ENCODE results near the gene ZSCAN16. TPM values are rescaled to one million over a fixed set of nuclear protein-coding genes. Genes with fewer than 3 reads are reported as not detected.

ZSCAN16 gene
- total and polyA plus RNA-seq, 4 donors = 4.4 to 7.3 (median 4.7) TPM

DNA sequence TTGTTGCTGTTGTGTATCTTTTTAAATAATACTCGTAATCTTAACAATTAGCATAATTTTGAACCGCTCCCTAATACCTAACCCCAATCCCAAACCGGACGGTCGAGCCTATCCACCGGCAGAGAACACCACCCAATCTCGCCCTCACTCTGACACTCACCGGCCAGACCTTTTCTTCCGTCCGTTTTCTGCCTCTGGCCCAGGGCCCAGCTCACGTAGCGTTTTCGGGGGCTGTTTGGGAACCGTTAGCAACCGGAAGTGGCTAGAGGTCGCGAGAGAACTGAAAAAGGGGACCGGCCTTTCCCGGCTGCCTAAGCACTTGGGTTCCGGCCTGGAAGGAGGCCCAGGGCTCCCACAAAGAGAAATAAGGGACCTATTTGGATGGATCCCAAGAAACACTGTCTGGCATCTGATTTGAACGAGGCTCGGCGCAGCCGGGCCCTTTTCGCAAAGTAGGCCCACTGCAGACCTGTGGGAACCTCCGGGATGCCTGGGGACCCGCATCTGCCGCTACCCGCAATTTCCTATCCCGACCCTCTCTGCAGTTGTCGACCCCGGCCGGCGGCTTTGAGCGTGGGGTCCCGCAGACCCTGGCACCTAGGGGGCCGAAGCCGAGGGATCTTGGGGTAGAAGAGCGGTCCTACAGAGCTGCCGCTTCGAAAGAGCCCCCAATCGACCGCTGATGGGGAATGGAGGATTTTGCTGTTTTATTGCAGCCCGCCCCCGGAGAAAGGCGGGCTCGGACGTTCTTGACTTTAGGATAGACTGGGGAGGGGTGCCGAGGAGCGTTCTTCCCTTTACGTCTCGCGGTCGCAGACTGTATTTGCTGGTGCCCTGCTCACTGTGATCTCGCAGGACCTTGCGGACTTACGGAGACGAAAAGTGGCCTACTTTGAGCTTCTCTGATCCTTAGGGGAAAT, 12.4 kb downstream of the ZSCAN16 start:
- Histone ChIP-seq H3K4me1 (ENCODE audit: control insufficient read depth in 1 of 2, insufficient read depth in 2 of 2, low read length in 2 of 2) (no peaks in the 10 kb centered on the region), H3K9me3 (ENCODE audit: control insufficient read depth, low read length) (no peaks in the 10 kb centered on the region), H3K4me3 (ENCODE audit: low read length in 2 of 2) (peak overlapping the region; percentile 88 to 91), H3K27me3 (ENCODE audit: control insufficient read depth in 1 of 2, insufficient read depth in 2 of 2, low read length in 1 of 2) (no peaks in the 10 kb centered on the region), H3K27ac (ENCODE audit: low read depth in 1 of 2, low read length in 2 of 2) (peak overlapping the region; percentile 91 to 99), H3K36me3 (ENCODE audit: control insufficient read depth in 1 of 2, insufficient read depth in 2 of 2, low read length in 1 of 2) (no peaks in the 10 kb centered on the region)
- WGBS, 2 donors = 0% methylated on average over 58 of the region's 58 CpGs
- ATAC-seq (ENCODE audit: low FRiP score) (peak; percentile 94), DNase-seq (peak; percentile 94 to 96)
- intact Hi-C loops (cut with DNase I) = loop anchor here in 1 of 2 donors (5.0 to 10.0 kb wide), 2 partner anchors 118 to 220 kb away; partner anchors contain the start of genes NKAPL and ZKSCAN4

DNA sequence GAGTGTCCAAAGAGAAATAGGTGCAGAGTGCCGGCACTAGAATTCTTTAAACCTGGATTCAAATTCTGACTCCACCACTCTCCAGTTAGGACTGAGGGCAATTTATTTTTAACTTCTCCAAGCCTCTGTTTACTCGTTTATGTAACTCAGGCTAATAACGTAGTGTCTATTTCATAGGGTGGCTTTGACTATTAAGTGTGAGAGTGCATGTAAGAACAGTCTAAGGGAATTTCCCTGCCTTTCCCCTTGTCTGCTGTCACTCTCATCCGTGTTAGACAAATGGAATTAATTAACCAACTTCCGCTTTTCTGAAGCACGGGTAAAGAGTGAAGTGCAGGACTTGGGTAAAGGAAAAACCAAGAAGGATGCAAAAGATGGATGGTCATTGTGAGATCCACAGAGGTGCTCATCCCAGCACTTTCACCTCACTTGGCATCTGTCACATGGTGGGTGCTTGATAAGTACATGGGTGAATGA, 13.1 kb downstream of the ZSCAN16 start:
- DNase-seq (no peak), ATAC-seq (ENCODE audit: low FRiP score) (no peak)
- peak overlapping the region; percentile 44 to 91 for H3K27ac ChIP-seq (ENCODE audit: low read depth in 1 of 2, low read length in 2 of 2)
- peak overlapping the region; percentile 88 to 91 for H3K4me3 ChIP-seq (ENCODE audit: low read length in 2 of 2)
- no peaks in the 10 kb centered on the region for H3K27me3 ChIP-seq (ENCODE audit: control insufficient read depth in 1 of 2, insufficient read depth in 2 of 2, low read length in 1 of 2)
- no peaks in the 10 kb centered on the region for H3K9me3 ChIP-seq (ENCODE audit: control insufficient read depth, low read length)
- intact Hi-C loops (cut with DNase I) = loop anchor here in 1 of 2 donors (5.0 to 10.0 kb wide), 2 partner anchors 117 to 220 kb away; partner anchors contain the start of genes NKAPL and ZKSCAN4
- 0 to 2% methylated on average over 6 of the region's 6 CpGs for WGBS, 2 donors
- H3K36me3 ChIP-seq (ENCODE audit: control insufficient read depth in 1 of 2, insufficient read depth in 2 of 2, low read length in 1 of 2) = no peaks in the 10 kb centered on the region
- H3K4me1 ChIP-seq (ENCODE audit: control insufficient read depth in 1 of 2, insufficient read depth in 2 of 2, low read length in 2 of 2) = no peaks in the 10 kb centered on the region

DNA sequence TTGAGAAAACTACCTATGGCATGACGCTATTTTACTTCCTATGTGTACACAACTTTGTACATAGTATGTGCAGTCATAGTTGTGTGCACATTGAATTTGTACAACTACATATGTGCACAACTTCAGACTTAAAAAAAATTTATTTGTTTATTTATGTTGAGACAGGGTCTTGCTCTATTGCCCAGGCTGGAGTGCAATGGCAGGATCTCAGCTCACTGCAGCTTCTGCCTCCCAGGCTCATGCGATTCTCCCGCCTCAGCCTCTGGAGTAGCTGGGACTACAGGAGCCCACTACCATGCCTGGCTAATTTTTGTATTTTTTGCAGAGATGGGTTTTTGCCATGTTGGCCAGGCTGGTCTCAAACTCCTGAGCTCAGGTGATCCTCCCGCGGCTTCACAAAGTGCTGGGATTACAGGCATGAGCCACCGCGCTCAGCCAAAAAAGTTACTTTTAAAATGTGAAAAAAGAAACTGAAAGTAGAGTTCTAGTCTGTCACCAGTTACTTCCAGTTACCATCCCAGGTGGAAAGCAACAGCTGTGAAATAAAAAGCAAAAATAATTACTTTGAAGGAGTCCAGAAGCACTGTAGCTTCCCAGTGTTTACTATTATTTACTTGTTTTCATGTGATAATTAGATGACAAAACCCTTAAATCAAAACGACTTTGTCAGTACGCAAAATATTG, 15.6 kb downstream of the ZSCAN16 start:
- Histone ChIP-seq H3K4me3 (ENCODE audit: low read length in 2 of 2) (no peak overlapping the region), H3K4me1 (ENCODE audit: control insufficient read depth in 1 of 2, insufficient read depth in 2 of 2, low read length in 2 of 2) (no peaks in the 10 kb centered on the region)
- intact Hi-C loops (cut with DNase I) = loop anchor here (5.0 to 10.0 kb wide), 4 partner anchors 72 to 217 kb away; partner anchors contain the start of genes NKAPL (in 2 of the 2) and ZKSCAN4 (in 2 of the 2)

DNA sequence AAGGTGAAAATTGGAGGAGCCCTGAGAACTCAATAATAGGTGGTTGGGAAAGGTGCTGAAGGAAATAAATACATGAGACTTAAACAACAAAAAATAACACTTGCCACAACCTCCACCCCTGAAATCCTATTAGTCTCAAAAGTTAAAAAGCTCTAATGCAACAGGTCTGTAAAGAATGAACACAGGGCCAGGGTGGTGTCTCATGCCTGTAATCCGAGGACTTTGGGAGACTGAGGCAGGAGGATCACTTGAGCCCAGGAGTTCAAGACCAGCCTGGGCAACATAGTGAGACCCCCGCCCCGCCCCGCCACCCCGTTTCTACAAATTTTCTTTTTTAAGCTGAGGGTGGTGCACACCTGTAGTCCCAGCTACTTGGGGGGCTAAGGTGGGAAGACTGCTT, 16.2 kb downstream of the ZSCAN16 start:
- Histone ChIP-seq H3K4me1 (ENCODE audit: control insufficient read depth in 1 of 2, insufficient read depth in 2 of 2, low read length in 2 of 2) (no peaks in the 10 kb centered on the region), H3K4me3 (ENCODE audit: low read length in 2 of 2) (no peak overlapping the region), H3K27me3 (ENCODE audit: control insufficient read depth in 1 of 2, insufficient read depth in 2 of 2, low read length in 1 of 2) (no peaks in the 10 kb centered on the region), H3K9me3 (ENCODE audit: control insufficient read depth, low read length) (no peaks in the 10 kb centered on the region), H3K27ac (ENCODE audit: low read depth in 1 of 2, low read length in 2 of 2) (no peak overlapping the region), H3K36me3 (ENCODE audit: control insufficient read depth in 1 of 2, insufficient read depth in 2 of 2, low read length in 1 of 2) (peaks cover 0 to under 1% of the 10 kb centered on the region in 2 donors)
- DNase-seq = no peak
- no peak for ATAC-seq (ENCODE audit: low FRiP score)
- WGBS, 2 donors = 61 to 66% methylated on average over 5 of the region's 5 CpGs
- intact Hi-C loops (cut with DNase I) = loop anchor here (5.0 to 10.0 kb wide), 3 partner anchors 72 to 114 kb away; partner anchors contain the start of genes NKAPL (in 1 of the 2) and ZKSCAN4 (in 1 of the 2)

More for the DNA sequence above, 15.6 kb downstream of the ZSCAN16 start:
- no peaks in the 10 kb centered on the region for H3K27me3 ChIP-seq (ENCODE audit: control insufficient read depth in 1 of 2, insufficient read depth in 2 of 2, low read length in 1 of 2)
- no peaks in the 10 kb centered on the region for H3K9me3 ChIP-seq (ENCODE audit: control insufficient read depth, low read length)
- no peak overlapping the region for H3K27ac ChIP-seq (ENCODE audit: low read depth in 1 of 2, low read length in 2 of 2)
- DNase-seq (no peak), ATAC-seq (ENCODE audit: low FRiP score) (no peak)
- 60 to 61% methylated on average over 9 of the region's 9 CpGs for WGBS, 2 donors
- no peaks in the 10 kb centered on the region for H3K36me3 ChIP-seq (ENCODE audit: control insufficient read depth in 1 of 2, insufficient read depth in 2 of 2, low read length in 1 of 2)

DNA sequence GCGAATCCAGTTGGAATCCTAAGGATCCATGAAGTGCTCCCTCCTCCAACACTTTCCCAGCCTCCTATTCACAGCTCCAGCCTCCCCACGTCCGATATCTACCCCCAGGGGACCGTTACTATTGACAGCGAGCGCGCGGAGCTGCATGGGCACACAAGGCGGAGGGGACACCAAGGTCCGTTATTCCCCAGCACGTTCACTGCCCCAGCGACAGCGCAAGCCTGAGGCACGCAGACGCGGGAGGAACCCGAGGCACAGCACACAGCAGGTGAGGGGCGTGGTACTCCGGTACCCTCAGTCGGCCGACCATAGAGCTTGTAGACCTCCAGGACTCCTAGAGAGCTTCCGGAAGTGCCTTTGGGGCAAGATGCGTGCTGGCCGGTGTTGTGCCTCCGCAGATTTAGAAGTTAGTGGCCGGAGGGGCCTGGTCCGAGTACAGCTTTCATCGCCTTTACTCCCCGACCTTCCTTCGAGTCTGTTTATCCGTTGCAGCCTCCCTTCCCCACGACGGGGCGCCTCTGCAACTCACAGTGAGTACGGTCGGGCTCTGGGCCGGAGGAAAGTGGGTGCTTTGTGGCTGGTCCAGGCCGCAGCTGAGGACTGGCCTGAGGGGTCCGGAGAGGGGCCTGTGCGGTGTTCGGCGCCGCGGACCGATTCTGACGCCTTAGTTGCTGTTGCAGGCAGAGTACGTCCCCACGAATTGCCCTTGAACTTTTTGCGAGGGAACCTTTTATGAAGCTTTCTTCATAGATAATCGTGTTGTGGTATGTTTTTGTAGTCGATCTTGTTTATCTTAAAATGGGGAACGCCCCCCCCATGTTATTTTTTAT, 17.3 kb downstream of the ZSCAN16 start, which contains the start of gene ZKSCAN8:
Gene ZKSCAN8 (plus strand): TSS at position 384 of the 830 bp plus-strand sequence. CDS start 6,525 bp downstream, outside the sequence.
- intact Hi-C loops (cut with DNase I) = loop anchor here (5.0 to 10.0 kb wide), 3 partner anchors 71 to 113 kb away; partner anchors contain the start of genes NKAPL (in 1 of the 2) and ZKSCAN4 (in 1 of the 2)
- DNase-seq (peak; percentile 85 to 86), ATAC-seq (ENCODE audit: low FRiP score) (peak; percentile 91)
- Histone ChIP-seq H3K9me3 (ENCODE audit: control insufficient read depth, low read length) (no peaks in the 10 kb centered on the region), H3K27ac (ENCODE audit: low read depth in 1 of 2, low read length in 2 of 2) (peak within 1 kb of the TSS in 1 of 2 donors; percentile 66), H3K27me3 (ENCODE audit: control insufficient read depth in 1 of 2, insufficient read depth in 2 of 2, low read length in 1 of 2) (no peaks in the 10 kb centered on the region), H3K4me1 (ENCODE audit: control insufficient read depth in 1 of 2, insufficient read depth in 2 of 2, low read length in 2 of 2) (no peaks in the 10 kb centered on the region), H3K4me3 (ENCODE audit: low read length in 2 of 2) (peak within 1 kb of the TSS; percentile 71 to 88), H3K36me3 (ENCODE audit: control insufficient read depth in 1 of 2, insufficient read depth in 2 of 2, low read length in 1 of 2) (peaks cover 0 to 2% of the 10 kb centered on the region in 2 donors)
- WGBS, 2 donors = 0% methylated on average over 52 of the region's 52 CpGs

DNA sequence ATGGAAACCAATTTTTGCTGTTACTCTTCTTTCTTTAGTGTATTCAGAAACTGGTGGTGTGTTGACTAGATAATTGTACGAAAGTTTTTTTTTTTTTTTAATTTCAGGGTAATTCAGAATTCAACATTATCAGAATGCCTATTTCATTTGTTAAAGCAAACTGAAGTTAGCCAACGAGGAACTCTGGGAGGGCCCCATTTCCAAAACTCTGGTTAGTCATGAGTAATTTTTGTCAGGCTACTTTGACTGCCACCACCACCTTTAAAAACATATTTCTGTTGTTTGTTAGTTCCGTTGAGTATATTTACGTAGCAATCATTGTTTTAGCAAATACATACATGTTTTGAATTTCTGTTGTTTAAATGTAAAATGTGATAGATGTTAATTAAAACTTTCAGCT, 18.0 kb downstream of the ZSCAN16 start:
- H3K27me3 ChIP-seq (ENCODE audit: control insufficient read depth in 1 of 2, insufficient read depth in 2 of 2, low read length in 1 of 2) = no peaks in the 10 kb centered on the region
- intact Hi-C loops (cut with DNase I) = loop anchor here (5.0 to 10.0 kb wide), 3 partner anchors 70 to 112 kb away; partner anchors contain the start of genes NKAPL (in 1 of the 2) and ZKSCAN4 (in 1 of the 2)
- peak overlapping the region; percentile 71 to 88 for H3K4me3 ChIP-seq (ENCODE audit: low read length in 2 of 2)
- no peak overlapping the region for H3K27ac ChIP-seq (ENCODE audit: low read depth in 1 of 2, low read length in 2 of 2)
- H3K36me3 ChIP-seq (ENCODE audit: control insufficient read depth in 1 of 2, insufficient read depth in 2 of 2, low read length in 1 of 2) = peaks cover 0 to 2% of the 10 kb centered on the region in 2 donors
- no peaks in the 10 kb centered on the region for H3K4me1 ChIP-seq (ENCODE audit: control insufficient read depth in 1 of 2, insufficient read depth in 2 of 2, low read length in 2 of 2)
- ATAC-seq (ENCODE audit: low FRiP score) (no peak), DNase-seq (no peak)
- no peaks in the 10 kb centered on the region for H3K9me3 ChIP-seq (ENCODE audit: control insufficient read depth, low read length)
- WGBS, 2 donors = 6 to 7% methylated on average over 4 of the region's 4 CpGs

DNA sequence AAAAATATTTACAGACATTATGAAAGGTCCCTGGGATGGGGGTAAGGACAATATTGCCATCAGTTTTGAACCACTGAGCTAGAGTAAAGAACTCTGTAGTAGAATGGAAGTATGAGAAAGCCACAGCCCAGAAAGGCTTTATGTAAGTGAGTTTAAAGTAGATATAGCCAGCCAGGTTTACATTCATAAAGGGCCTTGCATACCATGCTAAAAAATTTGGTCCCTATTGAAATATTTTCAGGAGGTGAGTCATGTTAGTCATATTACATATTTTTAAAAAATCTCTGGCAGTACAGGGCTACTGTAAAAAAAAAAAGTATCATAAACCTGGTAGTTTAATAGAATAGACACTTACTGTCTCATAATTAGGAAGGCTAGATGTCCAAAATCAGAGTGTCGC, 20.8 kb downstream of the ZSCAN16 start:
- no peak overlapping the region for H3K4me3 ChIP-seq (ENCODE audit: low read length in 2 of 2)
- DNase-seq (no peak), ATAC-seq (ENCODE audit: low FRiP score) (no peak)
- no peak overlapping the region for H3K27ac ChIP-seq (ENCODE audit: low read depth in 1 of 2, low read length in 2 of 2)
- H3K36me3 ChIP-seq (ENCODE audit: control insufficient read depth in 1 of 2, insufficient read depth in 2 of 2, low read length in 1 of 2) = peaks cover 8 to 13% of the 10 kb centered on the region in 2 donors
- intact Hi-C loops (cut with DNase I) = loop anchor here (10.0 kb wide), 2 partner anchors 70 to 110 kb away; partner anchors contain the start of genes NKAPL (in 1 of the 2) and ZKSCAN4 (in 1 of the 2)
- H3K27me3 ChIP-seq (ENCODE audit: control insufficient read depth in 1 of 2, insufficient read depth in 2 of 2, low read length in 1 of 2) = no peaks in the 10 kb centered on the region
- H3K9me3 ChIP-seq (ENCODE audit: control insufficient read depth, low read length) = no peaks in the 10 kb centered on the region
- 98 to 100% methylated on average over 1 of the region's 1 CpG for WGBS, 2 donors
- no peaks in the 10 kb centered on the region for H3K4me1 ChIP-seq (ENCODE audit: control insufficient read depth in 1 of 2, insufficient read depth in 2 of 2, low read length in 2 of 2)

Measured in aorta (tissue), 5 donors.